HG03280 (cell line): ENCODE data around the gene MB21D2.
"Not testable (repeated sequence)": the region's sequence is repeated elsewhere in the genome, so short reads cannot be mapped to it uniquely, and the experiment has no call there.

Source experiments
- ATAC-seq: cut with Tn5 transposase; IDR thresholded peaks from one replicate; pipeline ENCODE4 v1.9.1; 2021; ENCODE audit warnings: mild to moderate bottlenecking, moderate library complexity; ENCODE audit not compliant: unreplicated experiment

Gene MB21D2

DNA sequence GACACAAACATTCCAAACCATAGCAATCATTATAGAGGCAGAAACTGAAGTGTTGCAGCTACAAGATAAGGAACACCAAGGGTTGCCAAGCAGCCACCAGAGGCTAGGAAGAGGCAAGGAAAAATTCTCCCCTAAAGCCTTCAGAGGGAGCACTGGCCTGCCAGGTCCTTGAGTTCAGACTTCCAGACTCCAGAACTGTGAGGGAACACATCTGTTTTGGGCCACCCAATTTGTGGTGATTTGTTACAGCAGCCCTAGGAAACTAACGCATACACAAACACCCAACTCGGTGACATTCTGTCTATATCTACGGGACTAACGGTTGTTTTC is 54.6 kb downstream of the MB21D2 start:
- no peak for ATAC-seq

DNA sequence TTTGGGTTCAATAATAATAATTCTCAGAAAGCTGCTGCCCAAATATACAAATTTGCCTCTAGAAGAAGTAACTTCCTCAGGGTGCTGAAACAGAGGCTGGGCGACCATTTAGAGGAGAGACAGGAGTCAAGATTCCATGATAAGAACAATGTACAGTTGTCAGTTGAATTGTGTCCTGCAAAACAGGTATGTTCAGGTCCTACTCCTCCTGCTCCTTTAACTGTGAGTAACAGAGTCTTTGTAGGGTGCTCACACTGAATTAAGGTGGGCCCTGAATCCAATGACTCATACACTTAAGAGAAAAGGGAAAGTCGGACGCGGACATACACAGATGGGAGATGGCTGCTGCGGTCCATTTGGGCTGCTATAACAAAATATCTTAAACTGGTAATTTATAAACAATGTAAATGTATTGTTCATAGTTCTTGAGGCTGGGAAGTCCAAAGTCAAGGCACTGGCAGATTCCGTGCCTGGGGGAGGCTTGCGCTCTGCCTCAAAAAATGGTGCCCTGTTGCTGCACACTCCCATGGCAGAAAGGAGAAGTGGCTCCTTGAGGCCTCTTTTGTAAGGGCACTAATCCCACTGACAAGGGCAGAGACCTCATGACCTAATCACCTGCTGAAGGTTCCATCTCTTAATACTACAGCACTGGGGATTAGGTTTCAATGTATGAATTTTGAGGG is 55.1 kb downstream of the MB21D2 start:
- no peak for ATAC-seq

DNA sequence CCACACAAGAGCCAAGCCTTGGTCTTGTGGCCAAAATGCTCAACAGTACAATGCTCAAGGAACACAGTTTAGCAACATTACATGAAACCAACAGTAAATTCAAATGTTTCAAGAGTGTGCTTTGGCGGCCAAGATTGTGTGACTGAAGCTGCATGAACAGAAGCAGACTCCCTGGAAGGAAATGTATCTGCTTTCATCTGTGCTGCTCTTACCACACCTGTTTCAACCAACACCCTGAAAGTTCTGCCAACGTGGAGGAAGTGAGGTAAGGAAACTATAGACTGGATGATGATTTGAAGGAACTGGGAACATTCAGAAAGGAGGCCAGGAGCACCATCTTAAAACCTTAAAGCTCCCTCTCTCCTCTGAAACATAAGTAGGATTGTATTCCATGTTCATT is 55.7 kb downstream of the MB21D2 start:
- ATAC-seq: peak; percentile 49

DNA sequence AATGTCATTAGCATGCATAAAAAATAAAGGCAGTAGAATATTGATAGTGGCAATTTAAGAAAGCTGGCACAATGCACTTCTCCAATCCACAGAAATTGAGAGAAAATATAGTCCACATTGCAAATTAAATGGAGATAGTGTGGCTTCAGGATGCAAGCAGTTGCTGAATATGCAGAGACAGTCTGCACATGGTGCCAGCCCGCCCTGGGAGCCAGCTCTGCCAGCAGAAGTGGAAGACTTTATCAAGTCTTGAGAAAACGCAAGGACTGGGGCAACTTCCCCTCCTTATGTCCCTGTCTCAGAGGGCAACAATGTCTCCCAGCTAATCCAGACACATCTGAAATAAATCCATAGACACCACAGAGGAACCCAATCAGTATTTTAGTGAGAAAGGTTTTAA is 57.2 kb downstream of the MB21D2 start:
- no peak for ATAC-seq

DNA sequence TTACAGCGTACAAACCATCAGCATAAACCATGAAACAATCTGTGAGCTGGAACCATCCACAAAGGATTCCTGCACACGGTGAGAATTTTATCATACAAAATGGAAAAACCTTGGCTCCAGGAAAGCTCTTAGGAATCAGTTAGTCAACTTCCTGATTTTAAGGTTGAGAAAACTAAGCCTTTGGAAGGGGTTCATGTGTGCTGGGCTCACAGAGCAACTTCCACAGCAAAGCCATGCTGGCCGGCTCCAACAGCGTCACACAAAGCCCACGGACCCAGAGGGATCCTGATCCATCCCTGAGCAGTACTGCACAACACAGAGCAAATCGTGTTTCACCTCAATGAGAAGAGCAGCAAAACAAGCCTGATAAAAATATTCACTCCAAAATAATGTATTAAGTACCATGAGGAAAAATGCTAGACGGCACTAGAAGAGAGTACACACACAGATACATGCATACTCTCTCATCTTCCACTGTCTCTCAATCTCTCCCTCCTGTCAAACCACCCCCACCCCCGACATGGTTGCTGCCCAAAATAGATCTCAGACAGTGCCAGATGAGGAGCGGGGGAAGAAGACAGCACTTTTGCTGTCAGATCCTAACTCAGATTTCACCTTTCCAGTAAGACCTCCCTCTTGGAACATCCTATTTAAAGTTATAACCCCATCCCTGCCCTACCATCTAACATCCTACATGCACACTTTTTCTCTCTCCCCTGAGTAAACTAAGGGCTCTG is 58.6 kb downstream of the MB21D2 start:
- no peak for ATAC-seq

DNA sequence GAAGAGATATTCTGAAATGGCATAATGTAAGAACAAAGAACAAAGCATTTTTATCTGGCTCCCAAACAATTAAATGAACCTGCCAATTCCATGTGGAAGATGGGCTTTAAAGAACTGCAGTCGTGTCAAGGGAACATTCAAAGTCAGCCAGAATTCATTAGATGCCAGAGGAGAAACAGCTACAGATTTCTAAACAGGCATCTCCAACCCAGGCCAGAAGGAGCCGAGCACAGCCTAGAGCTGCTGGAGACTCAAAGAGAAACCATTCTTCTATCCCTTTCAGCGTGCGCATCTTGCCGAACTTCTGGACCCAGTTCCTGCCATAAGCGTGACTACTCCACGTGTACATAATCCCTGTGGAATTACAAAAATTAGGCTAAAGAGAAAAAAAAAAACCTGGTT is 60.4 kb downstream of the MB21D2 start:
- ATAC-seq: no peak

DNA sequence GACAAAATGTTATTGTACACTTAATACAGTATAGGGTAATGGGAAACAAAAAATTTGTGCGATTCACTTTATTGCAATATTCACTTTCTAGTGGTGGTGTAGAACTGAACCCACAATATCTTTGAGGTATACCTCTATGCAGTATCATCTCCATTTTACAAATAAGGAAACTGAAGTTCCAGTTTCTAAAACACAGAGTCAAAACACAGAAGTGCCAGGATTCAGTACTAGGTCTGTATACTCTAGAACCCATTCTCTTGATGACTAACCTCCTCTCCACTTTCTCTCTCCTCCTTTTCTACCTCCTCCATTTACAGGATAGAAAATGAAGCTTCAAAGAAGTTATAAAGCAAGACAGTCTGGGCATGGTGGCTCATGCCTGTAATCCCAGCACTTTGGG is 62.2 kb downstream of the MB21D2 start:
- peak; percentile 30 for ATAC-seq

DNA sequence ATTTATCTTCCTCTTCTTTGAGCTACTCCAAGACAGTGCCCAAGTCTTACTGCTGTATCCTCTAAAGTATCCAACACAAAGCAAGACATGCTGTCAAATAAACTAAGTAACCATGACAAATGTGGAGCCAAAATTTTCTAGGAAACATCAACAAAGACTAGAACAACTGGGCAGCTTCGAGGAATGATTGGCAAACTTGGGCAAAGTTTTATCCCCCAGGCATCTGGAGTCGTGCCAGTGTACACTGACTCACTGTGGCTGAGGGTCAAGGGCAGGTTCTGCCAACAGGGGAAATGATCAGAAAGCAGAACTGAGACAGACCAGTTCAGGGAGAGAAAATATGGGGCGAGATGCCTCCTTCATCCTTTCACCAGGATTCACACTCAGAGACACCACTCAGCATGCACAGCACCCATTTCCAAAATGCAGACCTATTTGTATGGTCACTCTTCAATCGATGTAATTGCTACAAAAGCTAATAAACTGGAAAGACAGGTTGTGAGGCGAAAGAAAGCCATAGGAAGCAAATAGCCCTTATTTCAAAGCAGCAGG is 65.8 kb downstream of the MB21D2 start:
- ATAC-seq: peak; percentile 30

DNA sequence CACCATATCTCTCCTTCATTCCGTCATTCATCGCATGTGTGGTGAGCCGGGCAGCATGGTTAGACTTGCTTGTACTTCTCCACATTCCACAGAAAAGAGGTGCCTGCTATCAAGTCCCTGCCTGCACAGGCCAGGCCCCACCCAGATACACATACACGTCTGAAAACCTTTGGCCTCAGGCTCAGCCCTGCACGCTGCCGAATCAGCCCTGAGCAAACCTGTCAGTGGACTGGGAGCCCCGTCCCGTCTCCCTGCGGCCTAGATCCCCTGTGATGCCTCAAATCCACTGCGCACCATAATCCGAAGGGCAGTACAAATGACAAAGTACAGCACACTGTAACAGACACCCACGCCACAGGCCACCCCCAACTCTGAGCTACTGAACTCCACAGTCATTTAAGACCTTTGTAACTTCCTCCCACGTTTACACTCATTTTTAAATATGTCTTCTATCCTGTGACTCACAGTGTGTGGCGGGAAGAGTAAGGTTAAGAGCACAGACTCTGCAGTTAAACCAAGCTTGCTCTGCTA is 67.1 kb downstream of the MB21D2 start:
- peak; percentile 70 for ATAC-seq

DNA sequence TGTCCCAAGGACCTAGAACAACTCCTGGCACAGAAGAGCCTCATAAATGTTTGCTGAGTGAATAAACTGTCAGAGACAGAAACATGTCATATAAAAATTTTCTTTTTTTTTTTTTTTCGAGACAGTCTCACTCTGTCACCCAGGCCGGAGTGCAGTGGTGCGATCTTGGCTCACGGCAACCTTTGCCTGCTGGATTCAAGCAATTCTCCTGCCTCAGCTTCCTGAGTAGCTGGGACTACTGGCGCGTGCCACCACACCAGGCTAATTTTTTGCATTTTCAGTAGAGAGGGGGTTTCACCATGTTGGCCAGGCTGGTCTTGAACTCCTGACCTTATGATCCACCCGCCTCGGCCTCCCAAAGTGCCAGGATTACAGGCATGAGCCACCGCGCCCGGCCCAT is 67.8 kb downstream of the MB21D2 start:
- ATAC-seq: not testable (repeated sequence)

DNA sequence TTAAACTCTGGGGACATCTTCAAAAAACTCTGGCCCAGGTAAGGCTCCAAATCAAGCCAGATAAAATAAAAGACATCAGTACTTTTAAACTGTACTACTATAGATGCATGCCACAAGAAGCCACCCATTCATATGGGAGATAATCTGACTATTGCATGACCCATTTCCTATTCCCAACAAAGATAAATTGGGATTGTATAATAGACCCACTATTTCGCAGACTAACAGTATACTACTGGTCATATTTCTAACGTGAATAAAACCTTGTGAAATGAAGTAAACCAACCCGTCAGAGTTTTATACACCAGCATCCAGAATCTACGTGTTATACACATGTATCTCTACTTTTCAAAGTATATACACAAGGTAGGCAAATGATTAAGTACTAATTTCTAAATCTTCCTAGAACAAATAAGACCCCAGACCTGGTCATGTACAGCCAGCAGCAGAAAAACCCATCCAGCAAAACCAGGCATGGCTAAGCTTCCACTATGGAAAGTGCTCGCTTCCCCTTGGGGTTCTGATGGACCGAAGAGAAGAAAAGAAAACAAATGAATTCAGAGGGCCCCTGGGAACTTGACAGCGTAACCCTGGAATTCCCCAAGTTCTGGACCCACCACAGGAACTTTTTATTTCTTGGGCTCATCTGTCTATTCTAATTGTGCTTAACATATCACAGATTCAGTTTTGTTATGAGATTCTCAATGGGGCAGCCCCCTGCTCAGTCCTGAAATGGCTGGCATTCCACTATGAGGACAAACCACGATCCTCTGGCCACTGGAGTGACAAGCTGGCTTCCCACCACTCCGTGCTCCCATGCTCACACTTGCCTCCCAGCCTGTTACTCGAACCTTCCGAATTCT is 69.1 kb downstream of the MB21D2 start:
- ATAC-seq: no peak

DNA sequence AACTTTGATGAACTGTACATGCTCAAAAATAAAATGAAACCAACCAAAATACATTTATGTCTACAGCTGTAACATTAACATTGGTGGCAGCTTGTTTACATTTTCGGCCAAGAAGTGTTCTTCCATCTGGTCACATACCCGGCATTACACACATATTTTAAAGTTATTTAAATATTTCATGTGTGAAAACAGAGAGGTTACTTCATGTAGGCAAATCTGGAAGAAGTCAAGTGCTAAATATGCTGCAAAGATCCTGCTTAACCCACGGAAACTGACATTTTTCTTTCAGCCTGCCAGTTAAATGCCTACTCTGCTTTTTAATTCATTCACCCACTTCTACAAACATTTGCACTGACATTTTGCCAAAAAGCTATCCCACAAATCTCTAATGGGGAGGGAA is 69.7 kb downstream of the MB21D2 start:
- ATAC-seq: no peak

DNA sequence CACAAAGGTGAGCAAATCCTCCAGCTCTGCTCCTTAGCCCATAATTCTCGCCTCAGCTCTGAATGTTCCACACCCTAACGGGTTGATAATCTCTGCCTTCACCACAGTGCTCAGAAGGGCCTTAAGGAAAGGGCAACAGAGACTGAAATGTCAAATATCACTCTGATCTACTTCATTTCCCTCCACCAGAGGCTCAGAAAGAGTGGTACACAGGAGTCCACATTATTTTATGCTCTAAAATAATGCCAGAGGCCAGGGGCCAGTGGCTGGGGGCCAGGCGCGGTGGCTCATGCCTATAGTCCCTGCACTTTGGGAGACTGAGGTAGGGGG is 72.2 kb downstream of the MB21D2 start:
- no peak for ATAC-seq

DNA sequence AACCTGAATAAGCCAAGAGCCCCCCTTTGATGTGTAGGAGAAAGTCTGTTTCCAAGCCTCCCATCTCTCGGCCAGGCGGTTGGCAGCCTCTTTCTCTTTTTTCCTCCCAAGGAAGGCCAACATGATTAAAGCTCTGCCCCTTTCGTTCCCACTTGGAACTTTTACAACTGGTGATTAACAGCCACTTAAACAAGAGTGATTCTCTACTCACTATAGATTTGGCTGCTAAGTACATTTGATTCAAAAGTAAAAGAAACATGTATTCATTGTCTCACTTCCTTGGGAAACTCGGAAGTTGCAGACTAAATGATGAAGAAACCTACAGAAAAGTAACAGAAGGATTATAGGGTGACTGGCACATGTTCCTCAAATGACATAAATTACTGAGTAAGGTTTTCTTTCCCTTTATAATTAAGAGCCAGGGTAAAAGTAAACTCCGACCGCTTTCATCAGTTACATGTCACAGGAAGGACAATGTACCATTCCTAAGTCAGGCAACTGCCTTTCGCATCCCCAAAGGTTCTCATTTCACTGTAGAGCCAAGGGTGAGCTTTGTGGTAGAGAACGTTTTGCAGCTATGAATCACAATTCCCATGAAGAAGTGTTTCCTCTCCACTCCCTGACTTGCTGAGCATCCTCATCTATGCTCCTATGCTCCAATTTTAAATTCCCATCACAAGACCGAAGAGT is 72.7 kb downstream of the MB21D2 start:
- ATAC-seq: no peak

DNA sequence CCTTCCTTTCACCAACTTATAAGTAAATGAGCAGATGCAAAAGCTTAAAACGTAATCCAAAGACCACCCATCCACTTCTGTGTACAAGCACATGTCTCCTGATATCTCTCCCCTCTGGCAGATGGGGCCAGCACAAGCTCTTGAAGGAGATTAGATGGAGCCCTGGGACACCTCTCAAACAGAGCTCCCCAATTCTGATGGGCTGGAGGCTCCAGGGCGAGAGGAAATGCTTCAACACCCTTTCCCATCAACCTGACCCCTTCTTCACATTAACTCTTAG is 73.2 kb downstream of the MB21D2 start:
- no peak for ATAC-seq

DNA sequence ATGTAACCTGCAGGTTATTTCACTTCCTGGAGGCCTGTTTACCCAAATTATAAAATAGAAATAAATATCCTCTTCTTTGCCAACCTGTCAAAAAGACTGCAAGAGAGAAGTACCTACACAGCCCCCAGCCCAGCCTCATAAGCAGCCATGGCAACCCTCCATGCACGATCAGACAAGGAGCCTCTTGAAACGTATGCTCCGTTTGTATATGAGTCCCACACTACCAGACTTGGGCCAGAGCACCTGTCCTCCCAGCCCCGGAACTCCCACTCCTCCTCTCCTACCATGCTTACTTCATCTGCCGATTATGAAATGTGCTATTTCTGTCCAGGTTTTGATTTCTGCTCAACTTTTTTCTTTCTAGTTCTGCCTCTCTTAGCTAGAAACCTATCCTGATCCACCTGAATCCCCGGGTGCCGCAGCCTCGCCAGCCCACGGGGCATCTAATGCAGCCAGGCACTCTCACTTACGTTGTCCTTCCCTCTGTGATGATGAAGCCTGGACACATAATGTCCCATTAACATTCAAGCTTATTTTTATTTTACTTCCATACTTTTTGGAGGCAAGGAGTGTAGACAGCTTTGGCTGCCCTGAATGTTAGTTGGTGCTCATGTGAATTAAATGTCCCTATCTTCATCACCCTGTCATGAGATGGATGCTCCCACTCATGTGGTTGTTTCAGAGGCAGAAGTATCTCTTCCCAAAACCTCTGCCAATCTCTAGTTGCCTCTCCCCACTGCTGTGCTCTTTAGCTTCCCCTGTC is 73.8 kb downstream of the MB21D2 start:
- no peak for ATAC-seq

DNA sequence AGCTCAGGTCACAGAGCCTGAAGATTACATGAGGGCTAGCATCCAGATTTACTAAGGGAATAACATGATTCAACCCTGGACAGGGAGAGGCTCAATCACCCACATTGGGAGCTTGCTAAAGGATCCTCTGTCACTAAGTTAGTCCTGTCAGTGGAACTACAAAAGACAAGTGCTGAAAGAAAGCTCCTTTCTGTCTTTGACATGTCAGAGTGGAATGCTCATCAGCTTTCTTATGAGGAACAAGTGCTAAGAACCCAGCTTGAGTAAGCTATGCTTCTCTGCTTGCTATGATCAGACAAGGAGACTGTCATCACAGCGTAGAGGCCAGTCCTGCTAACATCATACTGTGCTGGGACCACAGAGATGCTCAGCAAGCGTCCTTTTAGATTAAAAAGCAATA is 74.5 kb downstream of the MB21D2 start:
- no peak for ATAC-seq

DNA sequence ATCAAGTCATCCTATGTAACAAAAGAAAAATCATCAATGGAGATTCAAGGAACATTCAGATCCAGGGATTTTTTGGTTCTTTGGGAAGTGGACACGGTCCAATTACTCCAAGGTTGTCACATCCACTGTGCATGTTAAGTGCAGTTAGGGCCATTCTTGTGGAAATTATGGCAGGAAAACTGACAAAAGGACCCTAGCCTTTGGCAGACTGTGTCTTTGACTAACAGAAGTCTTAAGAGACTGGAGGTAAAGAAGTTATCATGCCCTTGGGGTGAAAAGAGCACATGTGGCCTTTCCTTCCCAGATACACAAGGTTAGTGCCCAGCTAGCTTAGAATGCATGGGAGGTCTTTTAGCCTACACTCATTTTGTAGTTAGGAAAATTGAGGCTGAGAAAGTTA is 74.9 kb downstream of the MB21D2 start:
- no peak for ATAC-seq

DNA sequence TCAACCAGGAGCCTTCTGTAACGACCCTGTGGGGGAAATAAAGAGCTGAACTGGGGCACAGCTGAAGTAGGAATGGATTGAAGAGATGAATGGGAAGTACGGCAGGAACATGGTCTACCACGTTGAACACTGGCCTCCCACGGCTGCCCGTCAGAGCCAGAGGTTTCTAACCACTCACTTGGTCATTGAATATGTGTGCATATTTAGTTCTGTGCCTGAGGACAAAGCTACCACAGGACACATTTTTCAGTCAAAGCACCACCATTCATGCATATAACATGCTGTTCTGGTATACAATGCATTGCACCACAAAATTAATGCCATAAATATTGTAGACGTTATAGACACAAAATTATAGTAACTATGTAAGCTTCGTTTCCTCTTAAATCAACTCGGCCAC is 75.5 kb downstream of the MB21D2 start:
- ATAC-seq: no peak

DNA sequence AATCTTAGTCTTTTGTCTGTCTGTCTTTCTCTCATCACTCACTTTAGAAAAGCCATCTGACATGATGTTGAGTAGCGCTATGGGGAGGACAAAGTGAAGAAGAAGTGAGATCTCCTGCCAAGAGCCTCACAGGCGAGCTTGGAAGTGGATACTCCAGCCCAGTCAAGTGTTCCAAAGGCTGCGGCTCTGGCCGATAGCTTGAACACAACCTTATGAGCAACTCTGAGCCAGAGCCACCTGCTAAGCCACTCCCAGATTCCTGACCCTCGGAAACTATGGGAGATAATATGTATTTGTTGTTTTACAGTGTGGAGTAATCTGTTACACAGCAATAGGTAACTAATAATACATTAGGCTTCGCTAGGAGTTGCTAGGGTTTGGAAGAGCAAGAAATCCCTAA is 76.2 kb downstream of the MB21D2 start:
- ATAC-seq: no peak
